HG02642 (cell line): ENCODE data around the gene JAKMIP1.

ENCODE experiments used
- ATAC-seq: cut with Tn5 transposase; IDR thresholded peaks from one replicate; pipeline ENCODE4 v1.9.1; 2021; ENCODE audit warnings: mild to moderate bottlenecking; ENCODE audit not compliant: unreplicated experiment, poor library complexity

JAKMIP1 gene

GRCh38 chr4:6204871-6205566, 4.7 kb upstream of the JAKMIP1 start:
- no peak for ATAC-seq

- ATAC-seq = no peak
Observed at GRCh38 chr4:6204098-6204497, 3.7 kb upstream of the JAKMIP1 start.

- ATAC-seq = no peak
Observed at GRCh38 chr4:6201580-6202091, 1.3 kb upstream of the JAKMIP1 start.

- ATAC-seq = no peak
Observed at GRCh38 chr4:6200922-6201362, 593 bp upstream of the JAKMIP1 start.

- ATAC-seq = no peak
Observed at GRCh38 chr4:6199422-6199921, 877 bp downstream of the JAKMIP1 start.

GRCh38 chr4:6198768-6199421, 1.5 kb downstream of the JAKMIP1 start:
- no peak for ATAC-seq

GRCh38 chr4:6198278-6198677, 2.1 kb downstream of the JAKMIP1 start:
- ATAC-seq = no peak

- no peak for ATAC-seq
Observed at GRCh38 chr4:6197433-6198174, 2.7 kb downstream of the JAKMIP1 start.

GRCh38 chr4:6196871-6197270, 3.5 kb downstream of the JAKMIP1 start:
- no peak for ATAC-seq

- ATAC-seq = no peak
Observed at GRCh38 chr4:6196324-6196723, 4.0 kb downstream of the JAKMIP1 start.

- ATAC-seq = no peak
Observed at GRCh38 chr4:6195602-6196319, 4.6 kb downstream of the JAKMIP1 start.

- no peak for ATAC-seq
Observed at GRCh38 chr4:6194458-6195195, 5.7 kb downstream of the JAKMIP1 start.

GRCh38 chr4:6193399-6193798, 7.0 kb downstream of the JAKMIP1 start:
- no peak for ATAC-seq

GRCh38 chr4:6192245-6192644, 8.1 kb downstream of the JAKMIP1 start:
- no peak for ATAC-seq

GRCh38 chr4:6191448-6192130, 8.8 kb downstream of the JAKMIP1 start:
- no peak for ATAC-seq

GRCh38 chr4:6190486-6190885, 9.9 kb downstream of the JAKMIP1 start:
- no peak for ATAC-seq

- ATAC-seq = no peak
Observed at GRCh38 chr4:6189511-6189910, 10.8 kb downstream of the JAKMIP1 start.

- no peak for ATAC-seq
Observed at GRCh38 chr4:6188687-6189305, 11.6 kb downstream of the JAKMIP1 start.

- ATAC-seq = no peak
Observed at GRCh38 chr4:6184169-6184568, 16.2 kb downstream of the JAKMIP1 start.
